Kidney epithelial cell (primary cell): ENCODE measurements around the gene ACACA. TPM values are rescaled to one million over a fixed set of nuclear protein-coding genes. Genes with fewer than 3 reads are reported as not detected.
A peak's percentile ranks its signal among the peaks of the same experiment; 100 is the strongest.

Source experiments
- DNase-seq: peaks from one replicate; pipeline ENCODE4 v3.0.0-alpha.2; 2010; ENCODE audit warnings: low read depth
- H3K27me3 ChIP-seq: 2 replicates; pipeline ENCODE4 v1.6.0; 2011; ENCODE audit warnings: low read length; ENCODE audit not compliant: control insufficient read depth, insufficient read depth
- H3K36me3 ChIP-seq: 2 replicates; pipeline ENCODE4 v1.5.1; 2011; ENCODE audit warnings: low read length; ENCODE audit not compliant: control insufficient read depth, insufficient read depth
- H3K4me3 ChIP-seq: 2 replicates; pipeline ENCODE4 v1.5.1; 2011; ENCODE audit warnings: low read depth, mild to moderate bottlenecking, control low read depth, low read length
- total RNA-seq: library from RNA; depleted of rRNA; stranded (reverse); fragments of >200 nt; gene quantifications from 2 replicates; pipeline ENCODE4 v1.2.3, GENCODE V29; 2015
- TF ChIP-seq, protein P1 (sequence below): IDR thresholded peaks from 2 replicates; pipeline ENCODE4 v1.5.1; 2011; ENCODE audit warnings: mild to moderate bottlenecking, moderate library complexity, low read length, control low read depth, inconsistent platforms; ENCODE audit not compliant: insufficient read depth, poor library complexity, severe bottlenecking

Gene ACACA
- total RNA-seq, 1 donor from 2014 or later, result 54.2 TPM

DNA sequence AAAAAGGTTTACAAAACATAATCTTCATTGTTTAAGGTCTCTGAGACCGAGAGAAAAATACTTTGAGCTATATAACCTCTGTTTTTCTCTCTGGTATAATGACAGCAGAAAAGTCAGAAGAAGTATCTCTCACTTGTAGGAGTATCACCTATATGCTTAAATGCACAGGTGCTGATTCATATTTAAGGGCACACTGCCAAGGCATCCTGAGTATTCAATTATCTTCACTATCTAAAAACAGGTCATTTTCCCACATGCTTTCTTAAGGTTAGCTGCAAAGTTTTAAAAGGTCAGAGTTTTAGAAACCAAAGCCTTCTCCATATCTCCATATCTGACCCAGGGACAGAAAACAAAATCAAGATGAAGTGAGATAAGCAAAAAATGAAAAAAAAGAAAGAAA, 130.2 kb downstream of the ACACA start:
- H3K36me3 ChIP-seq, result no peaks in the 10 kb centered on the region
- no peaks in the 10 kb centered on the region for H3K27me3 ChIP-seq
- TF ChIP-seq, protein P1, sequence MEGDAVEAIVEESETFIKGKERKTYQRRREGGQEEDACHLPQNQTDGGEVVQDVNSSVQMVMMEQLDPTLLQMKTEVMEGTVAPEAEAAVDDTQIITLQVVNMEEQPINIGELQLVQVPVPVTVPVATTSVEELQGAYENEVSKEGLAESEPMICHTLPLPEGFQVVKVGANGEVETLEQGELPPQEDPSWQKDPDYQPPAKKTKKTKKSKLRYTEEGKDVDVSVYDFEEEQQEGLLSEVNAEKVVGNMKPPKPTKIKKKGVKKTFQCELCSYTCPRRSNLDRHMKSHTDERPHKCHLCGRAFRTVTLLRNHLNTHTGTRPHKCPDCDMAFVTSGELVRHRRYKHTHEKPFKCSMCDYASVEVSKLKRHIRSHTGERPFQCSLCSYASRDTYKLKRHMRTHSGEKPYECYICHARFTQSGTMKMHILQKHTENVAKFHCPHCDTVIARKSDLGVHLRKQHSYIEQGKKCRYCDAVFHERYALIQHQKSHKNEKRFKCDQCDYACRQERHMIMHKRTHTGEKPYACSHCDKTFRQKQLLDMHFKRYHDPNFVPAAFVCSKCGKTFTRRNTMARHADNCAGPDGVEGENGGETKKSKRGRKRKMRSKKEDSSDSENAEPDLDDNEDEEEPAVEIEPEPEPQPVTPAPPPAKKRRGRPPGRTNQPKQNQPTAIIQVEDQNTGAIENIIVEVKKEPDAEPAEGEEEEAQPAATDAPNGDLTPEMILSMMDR, result no peak
- no peak for DNase-seq
- H3K4me3 ChIP-seq, result no peak overlapping the region

DNA sequence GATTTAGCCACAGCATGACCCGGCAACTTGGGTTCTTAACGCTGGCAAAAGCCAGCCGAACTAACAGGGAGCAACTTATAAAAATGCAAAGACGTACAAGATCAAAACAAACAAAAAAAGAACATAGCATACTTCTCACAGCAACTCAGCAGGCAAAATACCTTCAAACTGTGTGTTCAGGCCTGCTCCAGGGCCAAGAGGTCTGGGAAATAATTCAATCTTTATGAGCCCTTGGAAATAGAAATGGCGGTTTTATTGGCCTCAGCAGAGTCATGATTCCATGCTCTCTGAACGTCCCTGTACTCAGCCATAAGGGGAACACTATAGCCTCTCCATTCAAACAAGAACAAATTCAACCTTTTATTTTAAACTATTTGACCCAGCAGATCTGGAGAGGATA, 132.2 kb downstream of the ACACA start:
- H3K36me3 ChIP-seq, result no peaks in the 10 kb centered on the region
- H3K4me3 ChIP-seq, result no peak overlapping the region

DNA sequence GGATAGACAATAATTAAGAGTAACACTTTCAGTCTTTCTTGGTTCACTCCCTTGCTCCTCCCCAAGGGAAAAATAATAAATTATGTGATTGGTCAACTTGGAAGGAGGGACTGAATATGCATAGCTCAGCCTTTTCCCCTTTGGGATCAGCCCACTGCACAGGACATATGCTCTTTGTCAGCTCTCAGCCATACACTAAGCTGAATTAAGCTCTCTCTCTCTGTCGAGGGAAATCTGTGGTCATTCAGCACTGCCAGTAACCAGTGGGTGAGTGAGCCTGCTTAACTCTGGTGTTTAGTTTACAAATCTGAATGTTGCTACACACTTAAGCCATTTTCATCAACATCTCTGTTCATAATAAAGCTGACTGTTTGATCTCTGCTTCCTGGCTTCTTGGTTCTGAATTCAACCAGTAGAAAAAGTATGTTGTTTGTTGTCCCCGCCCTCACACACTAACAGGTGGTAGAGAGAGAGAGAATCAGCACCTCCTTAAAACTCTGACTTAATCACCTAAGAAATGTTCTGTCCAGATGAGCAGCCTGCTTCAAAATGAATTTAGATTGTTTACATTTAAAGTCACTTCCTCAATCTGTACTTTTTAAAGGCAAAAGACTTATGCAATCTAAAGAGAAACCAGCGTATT, 133.1 kb downstream of the ACACA start:
- Histone ChIP-seq H3K27me3 (no peaks in the 10 kb centered on the region), H3K4me3 (no peak overlapping the region), H3K36me3 (no peaks in the 10 kb centered on the region)
- DNase-seq, result no peak
- TF ChIP-seq, protein P1, result no peak

More for the DNA sequence above, 132.2 kb downstream of the ACACA start:
- H3K27me3 ChIP-seq, result no peaks in the 10 kb centered on the region
- TF ChIP-seq, protein P1, result no peak
- no peak for DNase-seq

DNA sequence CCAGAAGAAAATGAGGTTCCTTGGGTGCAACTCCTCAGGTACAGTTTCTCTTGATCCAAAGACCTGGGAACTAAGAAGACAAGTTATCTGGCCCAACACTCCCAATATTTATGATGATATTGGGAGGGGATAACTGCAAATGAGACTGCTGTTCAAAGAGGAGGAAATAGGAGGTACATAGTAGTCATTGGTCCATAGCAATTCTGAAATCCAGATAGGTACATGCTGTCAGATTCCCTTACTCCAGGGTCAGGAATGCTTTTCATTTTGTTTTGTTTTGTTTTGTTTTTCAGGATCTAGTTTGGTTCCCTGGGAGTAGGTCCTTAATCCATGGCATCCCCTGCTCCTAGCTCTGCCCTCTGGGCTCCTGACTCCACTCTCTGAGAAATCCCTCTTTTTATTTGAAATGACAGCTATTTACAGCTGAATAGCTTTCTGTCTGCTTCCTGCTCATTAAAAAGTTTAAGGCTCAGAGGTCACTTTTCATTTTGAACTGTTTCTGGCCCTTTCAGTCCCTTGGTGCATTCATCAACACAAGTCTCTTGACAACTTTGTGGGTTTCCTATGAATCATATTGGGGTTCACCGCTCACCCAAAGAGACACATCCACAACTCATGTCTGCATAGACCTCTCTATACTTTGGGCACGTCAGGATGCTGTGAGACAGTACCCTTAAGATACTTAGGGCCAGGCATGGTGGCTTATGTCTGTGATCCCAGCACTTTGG, 141.0 kb downstream of the ACACA start:
- TF ChIP-seq, protein P1, result no peak
- peaks cover 5% of the 10 kb centered on the region for H3K36me3 ChIP-seq
- no peaks in the 10 kb centered on the region for H3K27me3 ChIP-seq
- no peak overlapping the region for H3K4me3 ChIP-seq
- no peak for DNase-seq

DNA sequence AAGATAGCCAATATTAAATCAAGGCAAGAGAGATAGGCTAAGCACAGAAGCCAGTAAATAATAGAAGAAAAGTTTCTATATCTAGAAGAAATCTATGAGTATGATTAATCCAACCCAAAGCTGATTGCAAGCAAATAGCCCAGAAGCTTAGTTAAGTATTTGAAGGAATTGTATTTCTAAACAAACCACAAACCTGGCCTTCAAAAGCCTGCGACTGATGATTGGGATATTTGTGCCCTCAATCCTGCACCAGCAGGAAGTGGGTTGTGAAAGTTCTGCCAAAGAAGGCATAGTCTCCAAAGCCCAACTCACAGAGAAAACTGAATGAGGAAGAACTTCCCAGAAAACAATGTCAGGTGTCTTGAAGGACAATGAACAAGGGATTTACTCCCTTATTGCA, 145.3 kb downstream of the ACACA start:
- H3K4me3 ChIP-seq, result no peak overlapping the region
- peak; percentile 19 for DNase-seq
- TF ChIP-seq, protein P1, result no peak
- peaks cover 5% of the 10 kb centered on the region for H3K36me3 ChIP-seq
- H3K27me3 ChIP-seq, result no peaks in the 10 kb centered on the region
